Activated T-helper 1 cell treated with anti-CD3 and anti-CD28 coated beads, Interleukin-12 subunit alpha, Interleukin-12 subunit beta, Interleukin-2, Interleukin-4 antibody, amounts not matched to agents 30 ng/mL and 10 ng/mL and 1 ng/mL, durations not matched to agents 14 hours and 24 hours and 36 hours (primary cell): ENCODE data around the gene MAN1A1. TPM values are rescaled to one million over a fixed set of nuclear protein-coding genes. Genes with fewer than 3 reads are reported as not detected.

Source experiments
- DNase-seq: peaks from one replicate; pipeline ENCODE4 v3.0.0; 2021; ENCODE audit warnings: low spot score
- H3K27ac Mint-ChIP-seq: one replicate; pipeline ENCODE4 v1.8.0; 2021; ENCODE audit warnings: mild to moderate bottlenecking, mixed read lengths
- H3K27me3 Mint-ChIP-seq: one replicate; pipeline ENCODE4 v1.8.0; 2022; ENCODE audit warnings: mild to moderate bottlenecking, moderate library complexity, mixed read lengths; ENCODE audit not compliant: insufficient read depth
- H3K36me3 Mint-ChIP-seq: one replicate; pipeline ENCODE4 v1.8.0; 2021; ENCODE audit warnings: low read depth, mixed read lengths
- H3K4me1 Mint-ChIP-seq: one replicate; pipeline ENCODE4 v1.8.0; 2021; ENCODE audit warnings: low read depth, mixed read lengths
- H3K4me3 Mint-ChIP-seq: one replicate; pipeline ENCODE4 v1.8.0; 2021; ENCODE audit warnings: mild to moderate bottlenecking, moderate library complexity, mixed read lengths
- H3K9me3 Mint-ChIP-seq: one replicate; pipeline ENCODE4 v1.8.0; 2021; ENCODE audit warnings: mixed read lengths
- intact Hi-C: fragments of 100-400 bp; cut with micrococcal nuclease; formaldehyde crosslinking; loops from one replicate; pipeline ENCODE4 v1.15.1; 2024
- total RNA-seq: library from RNA; stranded (reverse); gene quantifications from 2 replicates; pipeline ENCODE4 v1.2.3, GENCODE V29; 2022

MAN1A1 gene
- total RNA-seq, 1 donor from 2014 or later = 50.1 TPM

DNA sequence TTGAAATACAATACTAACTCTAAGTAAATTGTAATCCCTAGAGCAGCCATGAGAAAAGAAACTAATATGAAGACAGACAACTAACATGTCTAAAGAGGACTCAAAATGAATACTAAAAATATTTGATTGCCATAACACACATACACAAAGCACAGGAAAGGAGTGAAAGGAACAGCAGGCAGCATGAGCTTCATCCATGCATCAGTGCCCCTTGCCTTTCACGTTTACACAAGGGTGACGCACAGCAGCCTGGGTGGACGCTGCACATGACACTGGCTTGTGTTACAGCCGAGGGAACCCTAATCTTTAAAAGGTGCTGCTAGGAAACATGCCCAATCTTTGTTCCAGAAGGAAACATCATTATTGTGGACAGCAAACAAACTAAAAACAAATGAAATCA, 123.5 kb downstream of the MAN1A1 start:
- intact Hi-C loops = no loop called here
- peaks cover 5% of the 10 kb centered on the region for H3K4me1 Mint-ChIP-seq
- no peak for DNase-seq
- peaks cover 10% of the 10 kb centered on the region for H3K36me3 Mint-ChIP-seq
- no peak overlapping the region for H3K27ac Mint-ChIP-seq
- no peak overlapping the region for H3K4me3 Mint-ChIP-seq
- H3K27me3 Mint-ChIP-seq = no peaks in the 10 kb centered on the region
- H3K9me3 Mint-ChIP-seq = no peaks in the 10 kb centered on the region

DNA sequence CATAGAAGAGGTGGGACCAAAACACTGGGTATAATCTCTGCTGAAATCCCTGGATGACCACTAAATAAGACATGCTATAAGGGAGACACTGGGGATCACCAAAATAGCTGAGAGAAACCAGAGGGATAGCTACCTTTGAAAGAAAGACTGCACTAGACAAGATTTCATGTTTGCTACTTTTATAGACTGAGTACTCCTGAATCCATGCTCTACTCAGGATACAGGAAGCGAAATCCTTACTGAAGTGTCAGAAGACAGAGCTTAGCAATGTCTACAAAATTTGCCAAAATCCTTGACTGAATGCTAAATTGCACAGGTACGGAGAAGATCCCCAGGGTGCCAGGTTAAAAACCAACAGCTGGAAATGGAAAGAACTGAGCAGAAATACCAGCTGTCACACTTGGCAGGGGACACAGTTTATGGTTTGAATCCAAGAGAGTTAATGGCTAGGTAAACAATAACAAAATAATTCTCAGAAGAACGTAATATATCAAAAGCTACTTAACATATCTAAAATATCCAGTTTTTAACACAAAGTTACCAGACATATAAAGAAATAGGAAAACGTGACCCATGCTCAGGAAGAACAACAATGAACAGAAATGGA, 125.4 kb downstream of the MAN1A1 start:
- H3K27ac Mint-ChIP-seq = no peak overlapping the region
- no peak for DNase-seq
- H3K36me3 Mint-ChIP-seq = peaks cover 4% of the 10 kb centered on the region
- no peaks in the 10 kb centered on the region for H3K27me3 Mint-ChIP-seq
- intact Hi-C loops = no loop called here
- no peaks in the 10 kb centered on the region for H3K9me3 Mint-ChIP-seq
- H3K4me1 Mint-ChIP-seq = peaks cover 5% of the 10 kb centered on the region
- no peak overlapping the region for H3K4me3 Mint-ChIP-seq

DNA sequence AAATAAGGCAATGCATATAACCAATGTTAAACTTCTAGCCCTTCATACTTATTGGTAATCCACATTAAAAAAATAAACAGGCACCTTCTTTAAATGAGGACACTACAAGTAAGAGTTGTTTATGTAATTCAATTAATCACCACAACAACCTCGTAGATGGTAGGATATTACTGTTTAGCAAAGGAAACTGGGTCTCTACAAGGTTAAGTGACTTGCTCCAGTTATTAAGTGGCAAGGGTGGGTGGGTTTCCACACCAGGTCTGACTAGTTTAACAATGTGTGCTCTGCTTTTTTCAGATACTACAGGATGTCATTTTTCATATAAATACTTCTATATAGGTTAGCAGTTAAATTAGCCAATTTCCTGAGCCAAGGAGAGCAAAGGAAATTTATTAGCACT, 129.1 kb downstream of the MAN1A1 start:
- DNase-seq = no peak
- peaks cover 6% of the 10 kb centered on the region for H3K36me3 Mint-ChIP-seq
- H3K4me3 Mint-ChIP-seq = no peak overlapping the region
- no peaks in the 10 kb centered on the region for H3K9me3 Mint-ChIP-seq
- H3K4me1 Mint-ChIP-seq = no peaks in the 10 kb centered on the region
- H3K27ac Mint-ChIP-seq = no peak overlapping the region
- no peaks in the 10 kb centered on the region for H3K27me3 Mint-ChIP-seq
- intact Hi-C loops = no loop called here

DNA sequence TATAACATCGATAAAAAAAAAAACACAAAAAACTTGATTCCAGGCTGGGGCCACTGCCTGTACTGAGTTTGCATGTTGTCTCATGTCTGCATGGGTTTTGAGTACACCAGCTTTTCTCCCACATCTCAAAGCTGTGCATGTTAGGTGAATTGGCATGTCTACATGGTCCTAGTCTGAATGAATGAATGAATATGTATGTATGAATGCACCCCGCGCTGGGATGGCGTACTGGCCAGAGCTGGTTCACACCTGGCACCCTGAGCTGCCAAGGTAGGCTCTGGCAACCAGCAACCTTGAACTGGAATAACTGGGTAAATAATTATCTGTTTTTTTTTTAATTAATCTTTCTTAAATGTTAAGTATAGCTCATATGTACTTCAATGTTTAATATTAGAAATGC, 131.0 kb downstream of the MAN1A1 start:
- no peaks in the 10 kb centered on the region for H3K27me3 Mint-ChIP-seq
- no peak overlapping the region for H3K27ac Mint-ChIP-seq
- H3K9me3 Mint-ChIP-seq = no peaks in the 10 kb centered on the region
- intact Hi-C loops = no loop called here
- H3K36me3 Mint-ChIP-seq = peaks cover 4% of the 10 kb centered on the region
- H3K4me1 Mint-ChIP-seq = no peaks in the 10 kb centered on the region
- DNase-seq = no peak
- no peak overlapping the region for H3K4me3 Mint-ChIP-seq

DNA sequence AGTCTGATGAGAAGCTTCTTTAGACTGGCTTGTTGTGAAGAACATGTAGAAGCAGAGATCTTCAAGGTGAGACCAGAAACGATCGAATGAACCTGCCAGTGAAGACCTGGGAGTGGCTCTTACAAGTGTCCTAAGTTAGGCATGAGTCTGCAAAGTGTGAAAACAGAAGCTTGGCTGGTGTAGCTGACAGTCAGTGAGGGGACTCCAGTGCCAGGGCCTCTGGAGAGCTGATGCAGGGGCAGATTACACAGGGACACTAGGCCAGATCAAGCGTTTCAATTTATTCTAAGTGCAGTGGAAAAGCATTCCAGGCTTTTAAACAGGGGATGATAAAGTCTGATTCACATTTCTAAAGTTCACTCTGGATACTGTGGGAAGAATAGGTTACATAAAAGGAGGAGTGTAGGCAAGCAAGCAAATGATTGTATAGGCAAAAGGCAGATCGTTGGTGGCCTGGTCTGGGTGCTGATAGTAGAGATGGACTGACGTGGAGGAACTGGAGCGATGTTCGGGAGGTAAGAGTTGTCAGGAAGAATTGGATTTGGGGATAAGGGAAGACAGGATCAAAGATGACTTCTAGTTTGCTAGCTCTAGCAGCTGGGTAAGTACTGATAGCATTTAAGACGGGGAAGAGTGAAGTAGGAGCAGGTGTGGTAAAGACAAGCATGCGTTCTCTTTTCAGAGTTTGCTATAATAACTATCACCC, 133.5 kb downstream of the MAN1A1 start:
- DNase-seq = no peak
- Mint-ChIP-seq H3K27ac (no peak overlapping the region), H3K9me3 (no peaks in the 10 kb centered on the region), H3K27me3 (no peaks in the 10 kb centered on the region), H3K4me1 (no peaks in the 10 kb centered on the region), H3K36me3 (peaks cover 2% of the 10 kb centered on the region), H3K4me3 (no peak overlapping the region)
- intact Hi-C loops = no loop called here

DNA sequence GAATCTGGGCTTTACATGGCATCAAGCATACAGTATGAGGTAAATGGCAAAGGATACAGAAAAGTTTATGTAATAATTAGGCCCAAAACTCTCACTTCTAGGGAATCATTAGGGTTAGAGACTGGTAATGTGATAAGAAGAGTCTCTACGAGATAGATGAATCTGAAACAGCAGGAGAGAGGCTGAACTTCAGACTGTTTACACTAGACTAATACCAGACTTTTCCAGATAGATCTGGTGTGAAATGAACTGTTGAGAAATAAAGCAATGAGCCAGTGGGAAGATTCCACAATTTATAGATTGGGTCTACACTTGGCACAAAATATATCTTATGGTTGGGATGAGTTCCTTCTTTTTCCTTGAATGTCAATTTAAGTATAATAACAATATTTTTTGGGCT, 134.3 kb downstream of the MAN1A1 start:
- Mint-ChIP-seq H3K36me3 (peaks cover 2% of the 10 kb centered on the region), H3K27ac (no peak overlapping the region), H3K27me3 (no peaks in the 10 kb centered on the region), H3K9me3 (no peaks in the 10 kb centered on the region), H3K4me1 (no peaks in the 10 kb centered on the region), H3K4me3 (no peak overlapping the region)
- intact Hi-C loops = no loop called here
- DNase-seq = no peak

DNA sequence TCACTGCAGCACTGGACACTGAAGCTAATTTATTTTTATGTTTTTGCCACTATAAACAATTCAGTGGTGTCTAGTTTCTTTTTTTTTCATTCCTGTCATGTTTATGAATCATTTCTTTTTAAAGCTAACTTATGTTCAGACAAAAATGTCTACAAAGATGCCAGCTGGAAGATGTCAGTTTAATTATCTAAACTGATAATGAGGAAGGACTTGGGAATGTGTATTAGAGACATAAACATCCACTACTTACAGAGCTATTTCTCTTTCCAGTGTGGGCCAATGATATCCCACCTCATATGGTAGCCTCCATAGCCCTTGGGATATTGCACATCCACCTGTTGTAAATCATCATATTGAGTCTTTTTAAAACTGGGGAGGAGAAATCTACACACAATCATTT, 139.0 kb downstream of the MAN1A1 start:
- H3K27me3 Mint-ChIP-seq = no peaks in the 10 kb centered on the region
- DNase-seq = no peak
- peaks cover 20% of the 10 kb centered on the region for H3K4me1 Mint-ChIP-seq
- intact Hi-C loops = no loop called here
- H3K4me3 Mint-ChIP-seq = no peak overlapping the region
- H3K36me3 Mint-ChIP-seq = peaks cover 11% of the 10 kb centered on the region
- H3K9me3 Mint-ChIP-seq = no peaks in the 10 kb centered on the region
- H3K27ac Mint-ChIP-seq = no peak overlapping the region

DNA sequence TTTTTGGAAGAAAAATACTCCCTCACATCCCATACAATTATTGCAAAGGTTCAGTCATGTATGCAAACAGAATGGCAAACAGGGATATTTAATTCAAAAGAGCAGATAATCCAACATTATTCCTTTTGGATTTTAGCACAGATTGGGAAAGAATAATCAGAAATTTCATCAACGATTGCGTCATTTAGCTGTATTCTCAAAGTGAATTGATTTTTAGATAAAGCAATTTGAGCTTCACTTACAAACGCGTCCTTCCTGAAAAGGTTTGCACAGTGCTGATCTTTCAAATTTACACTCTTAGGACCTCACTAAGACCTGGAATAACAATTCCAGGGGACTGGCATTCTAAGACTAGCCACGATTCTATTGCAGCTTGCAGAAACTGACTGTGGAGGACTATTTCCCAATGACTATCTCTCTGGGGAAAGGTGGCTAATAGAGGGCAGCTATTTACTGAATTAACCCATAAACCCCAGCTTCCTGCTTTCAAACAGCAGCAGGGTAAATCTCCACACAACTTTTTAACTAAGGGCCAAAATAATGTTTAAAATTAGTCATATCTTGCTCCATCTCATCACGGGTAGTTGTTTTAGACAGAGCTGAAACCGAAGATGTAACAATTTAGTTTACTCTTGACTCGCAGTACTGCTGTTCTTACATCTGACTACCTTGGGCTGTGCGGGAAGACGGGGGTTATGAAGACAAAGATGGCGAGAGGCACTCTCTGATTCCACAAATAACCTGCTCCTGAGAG, 139.9 kb downstream of the MAN1A1 start:
- Mint-ChIP-seq H3K4me3 (no peak overlapping the region), H3K27ac (no peak overlapping the region), H3K36me3 (peaks cover 11% of the 10 kb centered on the region), H3K9me3 (no peaks in the 10 kb centered on the region), H3K4me1 (peaks cover 20% of the 10 kb centered on the region), H3K27me3 (no peaks in the 10 kb centered on the region)
- DNase-seq = no peak
- intact Hi-C loops = no loop called here

DNA sequence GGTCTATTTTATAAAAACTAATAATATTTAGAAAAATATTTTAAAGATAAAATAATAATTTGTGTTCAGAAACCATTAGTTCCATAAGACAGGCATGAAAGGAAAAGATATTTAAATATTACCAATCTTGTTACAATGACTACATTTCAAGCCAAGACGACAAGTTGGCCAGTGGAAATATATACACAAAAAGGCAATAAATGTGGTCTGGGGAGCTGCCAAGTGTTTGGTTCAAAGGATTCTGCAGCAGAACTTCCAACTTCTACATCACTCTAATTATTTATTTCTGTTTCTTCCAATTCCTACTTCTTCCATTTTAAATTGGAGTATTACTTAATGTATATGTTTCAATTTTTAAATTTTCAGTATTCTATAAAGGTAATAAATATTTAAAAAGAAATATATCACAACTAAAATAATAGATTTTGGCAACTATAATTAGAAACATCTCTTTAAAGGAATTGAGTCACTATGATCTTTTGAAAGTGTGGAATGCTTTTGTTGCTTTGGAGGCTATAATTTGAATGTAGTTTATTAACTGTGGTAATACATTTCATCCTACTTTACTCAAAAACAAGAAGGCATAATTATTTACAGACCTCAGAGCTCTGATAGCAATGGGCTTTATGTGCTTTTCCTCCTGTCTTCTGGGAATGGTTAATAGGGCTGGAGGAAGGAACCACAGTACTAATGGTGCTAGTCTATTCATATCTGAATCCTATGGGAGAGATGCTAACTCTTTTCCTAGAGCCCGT, 141.4 kb downstream of the MAN1A1 start:
- DNase-seq = no peak
- Mint-ChIP-seq H3K9me3 (no peaks in the 10 kb centered on the region), H3K36me3 (peaks cover 18% of the 10 kb centered on the region), H3K27me3 (no peaks in the 10 kb centered on the region), H3K4me1 (peaks cover 20% of the 10 kb centered on the region), H3K27ac (no peak overlapping the region), H3K4me3 (no peak overlapping the region)
- intact Hi-C loops = no loop called here

DNA sequence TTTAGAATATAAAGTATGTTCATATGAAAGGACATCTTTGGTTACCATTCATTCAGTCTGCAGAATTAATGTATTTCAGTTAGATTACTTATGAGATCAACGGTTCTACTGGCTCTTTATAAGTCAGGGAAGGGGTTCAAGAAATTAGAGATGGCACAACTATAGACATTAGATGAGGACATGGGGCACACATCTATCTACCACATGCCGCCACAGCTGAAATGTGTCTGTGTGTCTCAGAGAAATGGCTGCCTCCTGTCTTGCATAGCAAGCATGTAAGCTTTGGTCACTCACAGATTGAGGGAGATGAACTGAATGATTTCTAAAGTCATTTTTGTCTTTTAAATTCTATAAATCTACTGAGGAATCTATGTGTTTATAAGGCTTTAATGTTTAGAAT, 142.2 kb downstream of the MAN1A1 start:
- peaks cover 20% of the 10 kb centered on the region for H3K4me1 Mint-ChIP-seq
- no peak for DNase-seq
- no peak overlapping the region for H3K4me3 Mint-ChIP-seq
- intact Hi-C loops = no loop called here
- H3K27me3 Mint-ChIP-seq = no peaks in the 10 kb centered on the region
- no peaks in the 10 kb centered on the region for H3K9me3 Mint-ChIP-seq
- H3K27ac Mint-ChIP-seq = no peak overlapping the region
- H3K36me3 Mint-ChIP-seq = peaks cover 24% of the 10 kb centered on the region

DNA sequence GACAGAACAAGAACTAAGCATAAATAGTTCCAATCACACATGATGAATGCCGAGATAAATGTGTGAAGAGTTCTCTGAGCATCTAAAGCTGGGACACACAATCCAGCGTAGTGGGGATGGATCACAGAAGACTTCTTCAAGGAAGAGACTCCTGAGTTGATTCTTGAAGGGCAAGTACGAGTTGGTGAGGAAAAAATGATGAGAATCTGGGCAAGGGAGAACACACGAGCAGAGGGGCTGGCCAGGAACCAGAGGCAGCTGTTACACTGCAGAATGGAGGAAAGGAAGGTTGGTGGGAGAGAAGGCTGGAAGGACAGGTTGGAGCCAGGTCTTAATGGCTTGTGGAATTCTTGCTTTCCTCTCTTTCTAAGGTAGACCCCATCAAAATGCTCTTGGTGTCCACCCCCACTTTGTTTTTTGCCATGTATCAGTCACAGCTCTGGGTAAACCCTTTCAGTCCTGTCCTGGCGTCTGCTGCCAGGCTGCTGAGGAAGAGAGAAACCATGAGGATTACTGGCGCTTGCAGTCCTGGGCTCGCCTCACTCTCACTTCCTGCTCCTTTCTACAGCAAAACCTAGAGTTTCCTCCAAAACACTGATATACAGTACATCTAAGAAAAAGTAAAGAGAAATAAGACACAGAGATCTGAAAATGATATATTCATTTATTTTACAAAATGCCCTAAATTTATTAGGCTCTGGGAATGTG, 143.5 kb downstream of the MAN1A1 start:
- H3K4me3 Mint-ChIP-seq = no peak overlapping the region
- H3K9me3 Mint-ChIP-seq = no peaks in the 10 kb centered on the region
- intact Hi-C loops = no loop called here
- DNase-seq = no peak
- H3K27me3 Mint-ChIP-seq = no peaks in the 10 kb centered on the region
- peaks cover 20% of the 10 kb centered on the region for H3K4me1 Mint-ChIP-seq
- peaks cover 28% of the 10 kb centered on the region for H3K36me3 Mint-ChIP-seq
- H3K27ac Mint-ChIP-seq = peak overlapping the region; percentile 25

DNA sequence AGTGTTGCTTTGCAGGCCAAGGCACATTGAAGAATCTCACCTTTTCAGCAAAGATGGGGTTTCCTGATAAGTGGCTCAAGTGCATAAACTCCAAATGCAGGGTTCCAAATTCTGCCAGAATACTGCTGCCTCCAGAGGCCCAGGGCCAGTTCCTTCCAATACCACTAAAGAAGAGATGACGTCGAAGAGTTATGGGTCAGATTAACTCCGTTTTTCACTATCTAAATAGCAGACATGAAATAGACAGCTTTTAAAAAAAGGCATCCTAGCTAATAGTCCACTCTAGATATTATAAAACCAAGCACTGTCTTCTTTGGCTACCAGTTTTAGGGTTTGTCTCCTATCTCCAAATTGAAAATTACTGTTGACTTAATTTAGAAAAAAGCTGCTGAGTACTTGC, 144.8 kb downstream of the MAN1A1 start:
- intact Hi-C loops = no loop called here
- Mint-ChIP-seq H3K4me3 (no peak overlapping the region), H3K27ac (no peak overlapping the region), H3K36me3 (peaks cover 33% of the 10 kb centered on the region), H3K27me3 (no peaks in the 10 kb centered on the region), H3K4me1 (peaks cover 20% of the 10 kb centered on the region), H3K9me3 (no peaks in the 10 kb centered on the region)
- DNase-seq = no peak
